ENCODE results near the gene DCUN1D4.
"Not testable (repeated sequence)": the region's sequence is repeated elsewhere in the genome, so short reads cannot be mapped to it uniquely, and the experiment has no call there.

Gene DCUN1D4

GRCh38 chr4:51895158-51895557, 52.2 kb downstream of the DCUN1D4 start:
- DNase-seq (ENCODE audit: low read depth): no peak

- peak; percentile 75 for DNase-seq (ENCODE audit: low read depth)
Observed at GRCh38 chr4:51895816-51896408, 53.0 kb downstream of the DCUN1D4 start.

DNA sequence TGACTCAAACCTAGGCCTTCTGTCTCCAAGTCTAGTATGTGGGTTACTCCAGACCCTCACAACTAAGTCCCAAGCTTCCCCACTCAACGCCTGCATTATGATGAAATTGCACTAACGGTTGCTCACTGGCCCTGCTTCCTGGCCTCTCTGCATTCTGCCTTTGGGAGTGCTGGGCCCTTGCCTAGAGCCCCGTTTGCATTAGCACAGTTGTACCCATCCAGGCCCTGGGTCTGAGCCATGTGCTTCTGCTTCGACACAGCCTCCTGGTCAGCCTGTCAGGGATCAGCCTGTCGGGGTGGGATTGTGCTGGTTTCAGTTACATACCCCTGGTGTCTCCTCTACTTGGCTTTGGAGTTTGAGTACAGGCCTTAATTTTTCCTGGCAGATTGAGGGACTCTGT, 58.4 kb downstream of the DCUN1D4 start:
- DNase-seq (ENCODE audit: low read depth): no peak

DNA sequence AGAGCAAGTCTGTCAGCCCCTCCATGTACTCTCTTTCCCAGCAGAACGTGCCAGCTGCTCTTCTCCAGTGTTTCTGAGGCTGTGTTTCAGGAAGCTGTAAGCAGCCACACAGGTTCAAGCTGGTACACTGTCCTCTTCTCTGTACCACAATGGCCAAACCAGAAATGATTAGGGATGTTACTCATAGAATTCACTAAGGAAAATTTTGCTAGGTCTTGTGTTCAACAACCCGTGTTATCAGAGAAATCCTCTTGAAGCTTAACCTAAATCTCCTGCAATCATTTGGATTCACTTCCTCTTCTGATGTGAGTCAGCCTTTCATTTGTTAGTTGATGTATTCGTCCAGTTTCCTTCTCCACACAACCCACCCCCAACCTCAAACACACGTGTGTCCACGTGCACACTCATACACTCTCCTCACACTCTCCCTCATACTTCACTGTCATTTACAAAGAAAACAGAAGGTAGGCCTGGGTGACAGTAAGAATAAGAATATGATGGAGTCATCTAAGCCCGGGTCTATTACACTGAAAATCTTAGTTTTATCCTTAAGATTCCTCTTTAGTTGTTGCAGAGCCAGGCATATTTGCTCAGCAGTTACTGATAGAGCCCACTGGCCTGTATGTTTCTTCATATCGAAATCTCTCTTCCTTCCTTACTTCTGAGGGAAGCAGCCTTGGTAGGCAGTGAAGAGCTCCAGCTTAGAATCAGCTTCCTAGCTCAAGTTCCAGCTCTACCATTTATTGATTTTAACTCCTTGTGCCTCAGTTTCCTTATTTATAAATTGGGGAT, 63.4 kb downstream of the DCUN1D4 start:
- peak; percentile 1 for DNase-seq (ENCODE audit: low read depth)

DNA sequence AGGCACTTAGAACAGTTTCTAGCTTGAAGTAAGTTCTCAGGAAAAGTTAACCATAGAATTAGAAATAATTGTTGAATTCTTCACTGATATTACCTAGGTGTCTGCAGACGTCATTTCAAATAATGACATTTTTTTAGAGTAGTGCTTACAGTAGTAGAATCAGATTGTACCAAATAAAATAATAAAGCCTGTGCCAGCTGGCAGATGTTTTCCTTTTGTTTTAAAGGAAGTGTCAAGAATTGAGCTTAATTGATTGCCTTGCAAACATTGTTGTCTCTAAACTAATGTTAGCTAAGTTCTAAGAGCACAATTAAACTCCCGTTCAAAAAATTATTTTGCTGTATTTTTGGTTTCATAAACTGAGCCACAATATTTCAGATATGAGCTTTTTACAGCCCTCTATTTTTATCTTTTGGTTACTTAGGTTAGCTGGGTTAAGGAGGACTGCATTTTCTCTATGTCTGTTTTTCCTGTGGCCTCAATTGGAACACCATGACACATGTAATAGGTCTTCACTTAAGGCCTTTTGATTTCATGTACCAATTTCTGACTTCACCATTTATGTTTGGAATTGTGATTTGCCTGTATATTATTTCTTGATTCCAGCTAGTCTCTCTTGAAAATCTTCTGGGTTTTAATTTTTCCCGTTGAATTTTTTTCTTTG, 64.2 kb downstream of the DCUN1D4 start:
- no peak for DNase-seq (ENCODE audit: low read depth)

DNA sequence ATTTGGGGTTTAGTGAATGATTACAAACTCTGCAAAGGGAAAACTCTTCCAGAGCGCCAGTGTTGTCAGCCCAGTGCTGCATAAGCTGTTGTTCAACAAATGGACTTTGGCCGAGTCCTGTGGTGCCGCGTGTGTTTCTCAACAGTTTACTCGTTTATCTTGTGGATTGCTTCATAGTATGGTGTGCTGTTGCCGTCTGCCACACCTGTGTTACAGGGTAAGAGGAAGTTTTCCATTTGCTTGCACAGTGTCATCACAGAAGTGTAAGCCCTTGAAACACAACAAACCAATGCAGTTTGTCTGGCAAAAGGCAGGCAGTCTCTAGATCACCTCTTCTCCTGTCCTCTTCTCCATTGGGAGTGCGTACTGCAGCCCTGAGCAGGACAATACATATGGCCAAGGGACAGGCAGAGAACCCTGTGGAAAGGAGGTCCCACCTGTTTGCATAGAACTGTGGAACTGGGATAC, 66.3 kb downstream of the DCUN1D4 start:
- DNase-seq (ENCODE audit: low read depth): no peak

- DNase-seq (ENCODE audit: low read depth): no peak
Observed at GRCh38 chr4:51918251-51918650, 75.3 kb downstream of the DCUN1D4 start.

GRCh38 chr4:51923343-51923742, 80.4 kb downstream of the DCUN1D4 start:
- no peak for DNase-seq (ENCODE audit: low read depth)

DNA sequence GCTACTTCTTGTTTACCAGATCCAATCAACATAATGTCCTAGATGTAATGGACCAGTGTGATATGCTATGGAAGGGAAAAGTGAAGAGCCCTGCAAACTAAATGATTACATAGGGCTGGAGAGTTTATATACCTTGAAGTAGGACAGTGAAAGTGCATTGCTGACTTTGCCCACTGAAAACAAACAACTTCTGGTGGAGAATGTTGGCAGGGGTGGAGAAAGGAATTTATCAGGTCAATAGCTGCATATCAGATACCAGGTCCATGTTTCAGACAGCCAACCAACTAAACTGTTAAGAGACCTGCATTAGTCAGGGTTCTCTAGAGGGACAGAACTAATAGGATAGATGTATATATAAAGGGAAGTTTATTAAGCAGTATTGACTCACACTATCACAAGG, 82.4 kb downstream of the DCUN1D4 start:
- DNase-seq (ENCODE audit: low read depth): no peak

DNA sequence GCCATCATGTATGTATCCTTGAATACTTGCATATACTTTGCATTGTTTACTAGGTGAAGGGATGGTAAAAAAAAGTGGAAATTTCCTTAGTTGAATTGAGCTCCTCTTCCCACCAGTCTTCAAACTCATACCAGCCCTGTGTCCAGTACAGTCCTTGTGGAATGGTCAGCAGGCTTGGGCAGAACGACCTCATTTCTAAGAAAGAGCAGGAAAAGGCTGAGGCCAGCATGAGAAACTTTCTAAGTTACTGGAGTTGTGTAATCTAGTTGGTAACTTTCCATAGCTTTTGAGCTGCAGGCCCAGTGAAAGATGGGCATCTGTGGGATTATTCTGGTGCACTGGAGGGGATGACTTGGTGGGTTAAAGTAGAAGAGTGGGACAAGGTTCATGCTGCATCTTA, 87.6 kb downstream of the DCUN1D4 start:
- DNase-seq (ENCODE audit: low read depth): no peak

DNA sequence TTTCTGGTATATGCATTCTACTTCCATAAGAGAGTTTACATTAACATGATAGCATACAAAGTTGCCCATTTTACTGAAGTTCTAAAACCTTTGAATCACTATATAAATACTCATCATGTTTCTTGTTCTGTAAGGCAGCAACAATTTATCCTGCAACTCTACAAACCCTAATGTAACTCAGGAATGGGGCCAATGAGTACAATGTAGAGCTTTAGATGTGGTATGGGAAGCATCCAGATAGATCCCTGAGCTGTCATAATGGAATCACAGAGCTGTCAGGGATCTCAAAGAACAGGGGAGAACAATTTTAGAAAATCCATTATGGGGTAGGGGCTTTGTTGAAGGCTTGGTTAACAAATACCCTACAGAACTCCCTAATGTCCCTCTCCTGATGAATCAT, 88.5 kb downstream of the DCUN1D4 start:
- DNase-seq (ENCODE audit: low read depth): no peak

- no peak for DNase-seq (ENCODE audit: low read depth)
Observed at GRCh38 chr4:51932261-51932660, 89.3 kb downstream of the DCUN1D4 start.

DNA sequence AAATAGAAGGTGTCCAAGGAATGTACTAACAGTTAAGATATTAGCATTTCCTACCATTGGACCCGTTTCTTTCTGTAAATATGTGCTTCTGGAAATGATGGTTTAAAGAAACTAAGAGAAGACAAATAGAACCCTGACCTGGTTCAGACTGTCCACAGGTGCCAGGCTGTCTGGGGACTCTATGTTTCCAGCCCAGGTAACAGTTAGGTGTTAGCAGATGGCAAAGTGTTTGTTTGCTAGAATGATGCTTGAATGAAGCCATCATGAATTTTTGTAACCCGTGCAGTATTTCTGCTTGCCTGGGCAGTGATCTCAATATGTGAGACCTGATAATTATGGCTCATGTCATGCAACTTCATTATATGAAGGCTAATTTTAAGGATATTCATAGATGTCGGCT, 89.7 kb downstream of the DCUN1D4 start:
- DNase-seq (ENCODE audit: low read depth): no peak

DNA sequence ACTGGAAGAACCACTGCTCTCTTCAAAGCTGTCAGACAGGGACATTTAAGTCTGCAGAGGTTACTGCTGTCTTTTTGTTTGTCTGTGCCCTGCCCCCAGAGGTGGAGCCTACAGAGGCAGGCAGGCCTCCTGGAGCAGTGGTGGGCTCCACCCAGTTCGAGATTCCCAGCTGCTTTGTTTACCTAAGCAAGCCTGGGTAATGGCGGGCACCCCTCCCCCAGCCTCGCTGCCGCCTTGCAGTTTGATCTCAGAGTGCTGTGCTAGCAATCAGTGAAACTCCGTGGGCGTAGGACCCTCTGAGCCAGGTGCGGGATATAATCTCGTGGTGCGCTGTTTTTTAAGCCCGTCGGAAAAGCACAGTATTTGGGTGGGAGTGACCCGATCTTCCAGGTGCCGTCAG, 97.5 kb downstream of the DCUN1D4 start:
- DNase-seq (ENCODE audit: low read depth): not testable (repeated sequence)

DNA sequence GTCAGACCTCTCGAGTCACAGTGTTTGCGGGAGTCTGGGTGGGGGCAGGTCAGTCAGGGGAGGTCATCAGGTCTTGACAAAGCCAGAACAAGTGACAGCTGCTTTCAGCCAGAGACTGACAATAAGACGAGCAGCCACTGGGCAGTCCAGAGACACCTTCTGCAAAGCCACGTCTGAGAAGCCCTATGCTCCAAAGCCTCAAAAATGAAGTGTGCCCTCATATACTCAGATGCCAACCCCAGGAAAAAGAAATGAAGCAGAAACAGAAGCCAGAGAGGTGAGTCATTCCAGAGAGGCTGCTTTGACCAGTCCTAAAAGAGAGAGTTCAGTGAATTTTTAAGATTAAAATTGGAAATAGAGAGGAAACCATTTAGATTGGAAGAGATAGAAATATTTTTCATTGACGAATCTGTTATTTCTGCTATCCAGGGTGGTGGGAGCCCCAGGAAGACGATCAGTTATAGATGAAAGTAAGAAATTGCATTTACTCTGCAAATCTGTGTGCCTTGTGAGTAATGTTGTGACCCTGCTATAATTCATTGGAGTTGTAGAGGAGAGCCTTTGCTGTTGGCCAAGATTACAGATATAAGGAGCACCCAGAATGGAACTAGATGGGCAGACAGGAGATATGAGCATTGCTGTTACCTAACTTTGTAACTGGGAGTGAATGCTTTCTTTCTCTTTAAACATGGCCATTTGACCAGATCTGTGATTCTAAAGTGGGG, 99.3 kb downstream of the DCUN1D4 start:
- DNase-seq (ENCODE audit: low read depth): peak; percentile 15

- DNase-seq (ENCODE audit: low read depth): no peak
Observed at GRCh38 chr4:51942833-51943215, 99.9 kb downstream of the DCUN1D4 start.

DNA sequence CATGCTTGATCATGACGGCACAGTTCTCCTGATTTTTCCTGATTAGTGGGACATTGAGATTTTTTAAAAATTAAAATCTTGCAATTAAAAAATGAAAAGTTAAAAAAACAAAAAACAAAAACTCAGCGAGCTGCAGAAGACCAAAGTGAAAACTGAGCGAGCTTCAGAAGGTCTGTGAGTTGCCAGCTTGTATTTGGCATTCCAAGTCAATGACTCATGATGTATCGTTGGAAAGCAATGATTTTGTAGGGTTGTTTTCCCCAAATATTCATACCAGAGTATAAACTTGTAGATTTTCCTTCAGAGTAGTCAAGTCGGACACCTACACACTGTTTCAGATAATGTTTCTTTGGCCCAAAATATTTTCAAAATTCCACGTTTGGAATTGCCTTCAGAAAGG, 100.3 kb downstream of the DCUN1D4 start:
- DNase-seq (ENCODE audit: low read depth): peak; percentile 40

- no peak for DNase-seq (ENCODE audit: low read depth)
Observed at GRCh38 chr4:51958199-51958968, 115.4 kb downstream of the DCUN1D4 start.

DNA sequence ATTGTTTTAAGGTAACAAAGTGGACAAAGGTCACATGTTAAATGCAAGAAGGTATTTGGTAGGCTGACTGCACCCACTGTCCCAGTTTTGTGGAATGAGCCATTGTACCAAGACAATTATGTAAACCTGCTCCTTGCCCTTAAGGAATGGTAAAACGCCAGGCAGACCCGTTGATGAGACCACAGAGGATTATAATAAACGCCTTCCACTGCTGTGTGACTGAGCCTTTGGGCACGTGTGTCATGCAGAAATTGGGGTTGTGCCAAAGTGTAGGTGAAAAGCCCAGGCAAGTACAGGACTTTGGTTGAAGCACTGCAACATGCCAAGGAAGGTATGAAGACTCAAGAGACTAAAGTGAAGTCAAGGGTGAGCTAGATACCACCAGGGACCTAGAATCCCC, 117.5 kb downstream of the DCUN1D4 start:
- DNase-seq (ENCODE audit: low read depth): no peak

- no peak for DNase-seq (ENCODE audit: low read depth)
Observed at GRCh38 chr4:51963841-51964517, 121.0 kb downstream of the DCUN1D4 start.

DNA sequence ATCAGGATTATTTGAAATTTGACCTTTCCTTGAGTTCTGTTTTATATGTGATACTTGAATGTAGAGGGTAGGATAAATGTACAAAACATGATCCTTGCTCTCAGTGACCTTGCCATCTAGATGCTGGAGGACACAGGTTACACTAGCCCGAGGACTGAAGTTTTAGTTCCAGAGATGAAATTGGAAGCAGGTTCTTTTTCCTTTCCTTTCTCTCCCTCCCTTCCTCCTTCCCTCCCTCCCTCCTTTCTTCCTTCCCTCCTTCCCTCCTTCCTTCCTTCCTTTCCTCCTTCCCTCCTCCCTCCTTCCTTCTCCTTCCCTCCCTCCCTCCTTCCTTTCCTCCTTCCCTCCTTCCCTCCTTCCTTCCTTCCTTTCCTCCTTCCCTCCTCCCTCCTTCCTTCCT, 122.9 kb downstream of the DCUN1D4 start:
- no peak for DNase-seq (ENCODE audit: low read depth)

Measured in ELR (cell line).